GM21390 (cell line): ENCODE data around the gene SLC66A1.

Experiments used
- ATAC-seq: cut with Tn5 transposase; IDR thresholded peaks from one replicate; pipeline ENCODE4 v1.9.1; 2021; ENCODE audit not compliant: unreplicated experiment

Gene SLC66A1

GRCh38 chr1:19375631-19376400 is 63.7 kb downstream of the SLC66A1 start:
- ATAC-seq: no peak

GRCh38 chr1:19376428-19377372 is 64.6 kb downstream of the SLC66A1 start:
- no peak for ATAC-seq

- no peak for ATAC-seq
Measured at GRCh38 chr1:19377812-19378718, 65.9 kb downstream of the SLC66A1 start.
